ENCODE data around the gene CTNND1.
"Not testable (repeated sequence)": the region's sequence is repeated elsewhere in the genome, so short reads cannot be mapped to it uniquely, and the experiment has no call there.

The CTNND1 gene, protein sequence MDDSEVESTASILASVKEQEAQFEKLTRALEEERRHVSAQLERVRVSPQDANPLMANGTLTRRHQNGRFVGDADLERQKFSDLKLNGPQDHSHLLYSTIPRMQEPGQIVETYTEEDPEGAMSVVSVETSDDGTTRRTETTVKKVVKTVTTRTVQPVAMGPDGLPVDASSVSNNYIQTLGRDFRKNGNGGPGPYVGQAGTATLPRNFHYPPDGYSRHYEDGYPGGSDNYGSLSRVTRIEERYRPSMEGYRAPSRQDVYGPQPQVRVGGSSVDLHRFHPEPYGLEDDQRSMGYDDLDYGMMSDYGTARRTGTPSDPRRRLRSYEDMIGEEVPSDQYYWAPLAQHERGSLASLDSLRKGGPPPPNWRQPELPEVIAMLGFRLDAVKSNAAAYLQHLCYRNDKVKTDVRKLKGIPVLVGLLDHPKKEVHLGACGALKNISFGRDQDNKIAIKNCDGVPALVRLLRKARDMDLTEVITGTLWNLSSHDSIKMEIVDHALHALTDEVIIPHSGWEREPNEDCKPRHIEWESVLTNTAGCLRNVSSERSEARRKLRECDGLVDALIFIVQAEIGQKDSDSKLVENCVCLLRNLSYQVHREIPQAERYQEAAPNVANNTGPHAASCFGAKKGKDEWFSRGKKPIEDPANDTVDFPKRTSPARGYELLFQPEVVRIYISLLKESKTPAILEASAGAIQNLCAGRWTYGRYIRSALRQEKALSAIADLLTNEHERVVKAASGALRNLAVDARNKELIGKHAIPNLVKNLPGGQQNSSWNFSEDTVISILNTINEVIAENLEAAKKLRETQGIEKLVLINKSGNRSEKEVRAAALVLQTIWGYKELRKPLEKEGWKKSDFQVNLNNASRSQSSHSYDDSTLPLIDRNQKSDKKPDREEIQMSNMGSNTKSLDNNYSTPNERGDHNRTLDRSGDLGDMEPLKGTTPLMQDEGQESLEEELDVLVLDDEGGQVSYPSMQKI

DNA sequence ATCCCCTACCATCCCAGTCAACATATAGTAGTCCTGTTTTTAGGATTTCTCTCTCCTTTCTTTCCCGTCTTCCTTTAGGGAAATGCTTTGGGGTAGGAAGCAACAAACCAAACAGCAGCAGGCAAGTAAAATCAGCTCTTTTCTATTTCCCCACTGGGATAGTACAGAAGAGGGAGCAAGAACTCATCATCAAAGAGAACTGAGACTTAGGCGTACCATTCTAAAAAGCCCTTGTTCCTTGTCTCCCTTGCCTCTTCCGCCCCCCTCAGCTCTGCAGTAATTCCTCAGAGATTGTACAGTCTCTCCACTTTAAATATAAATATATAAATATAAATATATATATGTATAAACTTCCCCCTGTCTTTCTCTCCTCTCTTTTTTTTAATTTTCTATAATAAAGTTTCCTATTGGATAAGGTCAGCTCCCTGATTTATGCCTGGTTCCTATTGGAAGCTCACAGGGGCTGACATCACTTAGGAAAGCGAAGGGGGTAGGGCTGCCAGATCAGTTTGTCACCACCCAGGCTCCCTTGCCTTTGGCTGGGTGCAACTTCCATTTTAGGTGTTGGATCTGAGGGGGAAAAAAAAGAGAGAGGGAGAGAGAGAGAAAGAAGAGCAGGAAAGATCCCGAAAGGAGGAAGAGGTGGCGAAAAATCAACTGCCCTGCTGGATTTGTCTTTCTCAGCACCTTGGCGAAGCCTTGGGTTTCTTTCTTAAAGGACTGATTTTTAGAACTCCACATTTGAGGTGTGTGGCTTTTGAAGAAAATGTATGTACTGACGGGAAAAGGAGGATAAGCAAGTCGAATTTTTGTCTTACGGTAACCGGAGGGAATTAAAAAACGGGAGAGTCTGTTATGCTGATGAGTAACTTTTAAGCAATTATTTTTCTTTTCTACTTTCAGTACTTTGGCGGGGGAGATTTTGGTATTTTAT is at the start of gene CTNND1:
Gene CTNND1 (plus strand): TSS at position 502 of the 934 bp plus-strand sequence. CDS start 29,677 bp downstream, outside the sequence.
- no peak for DNase-seq

DNA sequence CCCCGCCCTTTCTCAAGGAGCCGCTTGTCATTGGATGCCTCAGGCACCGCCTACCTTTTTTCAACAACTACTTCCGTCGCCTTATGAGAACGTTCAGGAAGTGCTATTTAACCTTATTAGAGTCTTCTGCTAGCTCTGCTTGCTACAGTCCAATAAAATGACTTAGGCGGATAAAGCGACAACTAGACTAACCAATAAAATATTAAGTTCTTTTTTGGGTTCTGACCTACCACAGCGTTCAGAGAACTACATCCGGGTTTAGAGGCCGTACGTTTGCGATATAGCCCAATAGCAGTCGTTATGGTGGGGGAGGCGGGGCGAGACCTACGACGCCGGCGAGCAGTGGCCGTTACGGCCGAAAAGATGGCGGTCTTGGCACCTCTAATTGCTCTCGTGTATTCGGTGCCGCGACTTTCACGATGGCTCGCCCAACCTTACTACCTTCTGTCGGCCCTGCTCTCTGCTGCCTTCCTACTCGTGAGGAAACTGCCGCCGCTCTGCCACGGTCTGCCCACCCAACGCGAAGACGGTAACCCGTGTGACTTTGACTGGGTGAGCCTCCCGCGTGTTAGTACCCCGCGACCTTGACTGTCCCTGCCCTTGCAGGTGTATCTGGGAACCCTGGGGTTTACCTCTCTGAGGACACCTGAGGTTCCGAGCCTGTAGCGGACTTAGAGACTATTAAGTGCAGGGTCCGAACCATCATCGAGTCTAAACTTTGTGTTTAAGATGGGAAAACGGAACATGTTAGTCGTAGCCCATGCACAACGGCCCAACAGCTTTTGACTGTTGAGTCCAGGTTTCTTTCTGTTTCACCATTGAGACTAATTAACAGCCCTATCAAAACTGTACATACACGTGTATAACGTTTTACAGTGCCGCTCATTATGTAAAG is 49.1 kb upstream of the CTNND1 start, which contains the start of gene TMX2:
Gene TMX2 (plus strand): TSS at position 338 of the 895 bp plus-strand sequence. CDS start 26 bp downstream, at position 364.
- peak; percentile 78 to 96 (median 92) for DNase-seq

DNA sequence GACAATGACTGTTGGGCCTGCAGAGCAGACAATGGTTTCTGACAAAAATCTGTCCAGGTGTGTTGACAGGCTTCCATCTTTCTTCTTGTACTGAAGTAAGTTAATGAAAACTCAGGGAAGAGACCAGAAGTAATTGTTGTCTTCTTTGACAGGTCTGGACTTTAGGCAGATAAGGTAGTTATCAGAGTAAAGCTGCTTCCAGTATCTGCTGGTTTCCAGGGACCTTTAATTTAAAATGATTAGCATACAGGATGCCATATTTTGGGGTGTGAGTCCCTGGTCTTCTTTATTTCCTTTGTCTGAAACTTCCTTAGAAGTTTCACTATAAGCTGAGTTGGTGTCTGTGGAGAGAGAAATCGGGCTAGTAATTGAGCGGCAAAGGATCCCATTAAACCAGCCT is 47.8 kb upstream of the CTNND1 start:
- DNase-seq = no peak

DNA sequence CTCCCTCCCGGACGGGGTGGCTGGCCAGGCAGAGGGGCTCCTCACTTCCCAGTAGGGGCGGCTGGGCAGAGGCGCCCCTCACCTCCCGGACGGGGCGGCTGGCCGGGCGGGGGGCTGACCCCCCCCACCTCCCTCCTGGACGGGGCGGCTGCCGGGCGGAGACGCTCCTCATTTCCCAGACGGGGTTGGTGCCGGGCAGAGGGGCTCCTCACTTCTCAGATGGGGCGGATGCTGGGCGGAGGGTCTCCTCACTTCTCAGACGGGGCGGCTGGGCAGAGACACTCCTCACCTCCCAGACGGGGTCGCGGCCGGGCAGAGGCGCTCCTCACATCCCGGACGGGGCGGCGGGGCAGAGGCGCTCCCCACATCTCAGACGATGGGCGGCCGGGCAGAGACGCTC is 44.9 kb upstream of the CTNND1 start:
- DNase-seq = not testable (repeated sequence)

DNA sequence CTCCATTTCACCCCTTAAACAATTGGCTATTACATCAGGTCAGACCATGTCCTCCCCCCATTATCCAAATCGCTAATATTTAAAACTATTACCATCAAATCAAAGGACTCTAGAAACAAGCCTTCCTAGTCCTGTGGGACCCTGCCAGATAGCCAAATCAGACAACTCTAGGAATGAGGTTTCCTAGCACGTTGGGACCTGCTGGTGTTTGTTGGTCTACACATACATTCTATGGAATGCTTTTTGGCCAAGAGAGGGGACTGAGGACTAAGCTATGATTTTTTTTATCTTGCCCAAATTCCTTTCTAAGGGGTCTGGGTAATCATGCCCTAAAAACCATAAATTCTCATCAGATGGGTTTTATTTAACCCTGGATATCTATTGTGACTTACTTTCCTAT is 34.4 kb upstream of the CTNND1 start:
- DNase-seq = no peak

DNA sequence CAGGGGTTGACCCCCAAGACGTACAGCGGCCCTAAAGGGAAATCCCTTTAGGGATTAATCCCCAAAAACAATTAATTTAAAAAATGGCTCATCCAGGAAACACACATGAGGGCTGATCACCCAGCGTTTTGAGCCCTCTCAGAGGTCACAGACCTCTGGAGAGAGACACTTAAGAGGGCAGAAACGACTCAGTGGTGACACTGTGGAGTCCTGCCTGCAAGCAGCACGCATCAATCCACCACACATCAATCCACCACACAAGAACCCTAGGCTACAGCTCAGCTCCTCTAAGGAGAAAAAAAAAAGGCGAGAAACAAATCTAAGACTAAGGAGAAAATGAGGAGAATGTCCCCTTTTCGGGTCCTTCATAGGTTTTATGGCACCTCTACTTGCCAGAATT is 32.8 kb upstream of the CTNND1 start:
- DNase-seq = no peak

DNA sequence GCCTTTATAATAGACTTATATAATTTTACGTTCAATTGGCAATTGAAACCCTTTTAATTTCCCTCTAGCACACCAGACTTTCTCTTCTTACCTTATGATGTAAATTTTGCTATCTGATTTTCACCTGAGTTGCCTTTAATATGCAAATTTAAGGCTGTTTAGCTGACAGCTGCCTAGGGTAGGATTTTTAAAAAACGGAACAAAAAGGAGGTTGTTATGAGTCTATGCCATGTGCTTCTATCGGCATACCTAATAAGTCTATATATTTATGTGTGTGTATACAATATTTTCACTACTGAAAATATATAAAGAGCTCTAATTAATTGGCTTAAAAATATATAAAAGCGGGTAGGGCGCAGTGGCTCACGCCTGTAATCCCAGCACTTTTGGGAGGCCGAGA is 32.1 kb upstream of the CTNND1 start:
- no peak for DNase-seq

DNA sequence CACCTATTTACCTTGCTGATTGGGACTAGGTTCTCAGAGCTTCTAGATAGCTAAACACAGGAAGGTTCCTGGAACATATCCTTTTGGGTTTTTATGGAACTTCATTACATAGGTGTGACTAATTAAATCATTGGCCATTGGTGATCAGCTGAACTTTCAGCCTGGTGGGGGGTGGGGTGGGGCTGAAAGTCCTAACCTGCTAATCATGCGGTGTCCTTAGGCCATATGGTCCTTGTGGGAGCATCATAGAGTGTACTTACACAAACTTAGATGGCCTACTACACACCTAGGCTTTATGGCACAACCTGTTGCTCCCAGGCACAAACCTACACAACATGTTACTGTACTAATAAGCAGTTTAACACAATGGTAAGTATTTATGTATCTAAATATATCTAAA is 28.9 kb upstream of the CTNND1 start:
- no peak for DNase-seq

DNA sequence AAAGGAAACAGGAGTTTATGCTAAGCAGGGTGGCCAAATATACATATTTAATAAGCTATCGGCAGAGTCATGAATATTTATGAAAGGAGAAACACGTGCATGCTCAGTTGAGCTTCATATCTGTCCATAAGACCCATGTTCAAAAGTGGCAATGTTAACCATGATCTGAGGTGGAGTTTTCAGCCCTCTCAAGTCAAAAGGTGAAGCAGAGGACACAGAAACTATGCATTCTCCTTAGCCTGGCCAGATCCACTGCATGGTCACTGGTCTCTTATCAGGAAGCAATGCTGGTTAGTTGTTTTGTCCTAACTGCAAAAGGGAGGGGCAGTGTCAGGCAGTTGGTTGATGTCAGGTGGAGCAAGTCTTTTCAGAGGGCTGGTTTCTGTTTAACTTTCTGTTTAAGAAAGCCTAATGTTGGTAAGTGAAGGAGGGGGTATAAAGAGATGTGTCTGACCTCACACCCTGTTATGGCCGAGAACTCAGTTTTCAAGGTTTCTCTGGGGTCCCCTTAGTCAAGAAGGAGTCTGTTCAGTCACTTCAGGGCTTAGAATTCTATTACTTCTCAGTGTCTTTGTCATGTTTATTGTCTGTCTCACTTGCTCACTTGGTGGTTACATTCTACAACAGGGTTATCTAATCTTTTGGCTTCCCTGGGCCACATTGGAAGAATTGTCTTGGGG is 25.8 kb upstream of the CTNND1 start:
- no peak for DNase-seq

DNA sequence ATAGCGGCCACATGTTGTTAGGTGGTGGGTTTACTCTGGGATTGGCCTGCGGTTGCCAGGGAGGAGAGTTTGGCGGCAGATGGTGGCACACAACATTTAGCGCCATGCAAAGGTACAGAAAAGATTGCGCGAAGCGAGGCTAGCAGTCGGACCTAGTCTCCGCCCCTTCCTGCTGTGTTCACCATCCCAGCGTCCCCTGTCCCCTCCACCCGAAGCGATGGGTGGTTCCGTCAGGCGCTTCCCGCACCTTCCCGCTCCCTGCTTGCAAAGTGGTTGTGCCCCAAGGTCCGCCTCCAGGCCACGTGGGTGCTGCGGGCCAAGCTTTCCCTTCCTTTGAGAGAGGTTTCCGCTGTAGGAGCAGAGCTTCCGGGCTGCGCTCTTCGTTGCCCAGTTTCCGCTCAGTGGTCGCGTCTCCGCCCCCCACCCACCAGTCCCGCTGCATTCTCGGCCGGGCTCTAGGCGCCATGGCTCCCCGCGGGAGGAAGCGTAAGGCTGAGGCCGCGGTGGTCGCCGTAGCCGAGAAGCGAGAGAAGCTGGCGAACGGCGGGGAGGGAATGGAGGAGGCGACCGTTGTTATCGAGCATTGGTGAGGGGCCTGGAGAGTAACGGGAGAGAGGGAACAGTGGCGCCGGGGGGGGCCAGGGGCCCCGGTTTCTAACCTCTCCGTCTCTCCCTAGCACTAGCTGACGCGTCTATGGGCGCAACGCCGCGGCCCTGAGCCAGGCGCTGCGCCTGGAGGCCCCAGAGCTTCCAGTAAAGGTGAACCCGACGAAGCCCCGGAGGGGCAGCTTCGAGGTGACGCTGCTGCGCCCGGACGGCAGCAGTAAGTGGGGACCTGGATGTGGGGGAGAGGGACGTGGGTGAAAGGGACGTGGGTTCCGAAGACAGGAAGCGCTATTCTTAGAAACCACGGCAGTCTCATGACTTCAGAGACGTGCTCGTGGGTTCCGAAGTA is 20.2 kb upstream of the CTNND1 start, which contains the start of gene SELENOH:
Gene SELENOH (plus strand): TSS at position 360 of the 955 bp plus-strand sequence. CDS start 105 bp downstream, at position 465.
- DNase-seq = peak; percentile 86 to 91 (median 88)

DNA sequence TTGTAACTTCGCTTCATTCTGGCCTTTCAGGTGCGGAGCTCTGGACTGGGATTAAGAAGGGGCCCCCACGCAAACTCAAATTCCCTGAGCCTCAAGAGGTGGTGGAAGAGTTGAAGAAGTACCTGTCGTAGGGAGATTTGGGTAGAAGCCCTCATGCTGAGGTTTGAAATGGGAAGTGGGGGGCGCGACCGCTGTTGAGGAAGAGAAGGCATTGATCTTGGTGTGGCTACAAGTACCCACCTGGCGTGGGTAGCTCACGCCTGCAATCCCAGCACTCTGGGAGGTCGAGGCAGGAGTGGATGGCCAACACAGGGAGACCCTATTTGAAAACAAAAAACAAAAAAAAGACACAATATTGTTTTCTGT is 19.5 kb upstream of the CTNND1 start:
- peak in 1 of 6 experiments; percentile 31 for DNase-seq

DNA sequence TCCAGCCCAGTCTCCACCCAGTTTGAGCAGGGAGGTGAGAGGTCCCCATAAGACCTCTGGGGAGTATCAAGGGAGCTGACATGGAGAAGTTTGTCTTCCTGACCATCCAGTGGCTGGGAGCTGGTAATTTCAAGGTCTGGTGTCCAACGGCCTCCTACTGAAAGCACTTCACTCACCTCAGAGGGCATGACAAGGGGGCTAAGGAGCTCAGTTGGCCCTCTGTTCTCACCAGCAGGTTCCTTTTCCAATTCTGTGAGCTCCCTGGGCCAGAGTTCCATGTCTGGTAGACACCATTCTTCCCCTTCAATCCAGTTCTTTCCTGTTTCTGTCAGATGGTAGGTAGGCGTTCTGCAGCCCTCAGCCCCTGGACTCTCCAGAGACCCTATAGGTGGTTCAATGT is 17.2 kb upstream of the CTNND1 start:
- DNase-seq = no peak

DNA sequence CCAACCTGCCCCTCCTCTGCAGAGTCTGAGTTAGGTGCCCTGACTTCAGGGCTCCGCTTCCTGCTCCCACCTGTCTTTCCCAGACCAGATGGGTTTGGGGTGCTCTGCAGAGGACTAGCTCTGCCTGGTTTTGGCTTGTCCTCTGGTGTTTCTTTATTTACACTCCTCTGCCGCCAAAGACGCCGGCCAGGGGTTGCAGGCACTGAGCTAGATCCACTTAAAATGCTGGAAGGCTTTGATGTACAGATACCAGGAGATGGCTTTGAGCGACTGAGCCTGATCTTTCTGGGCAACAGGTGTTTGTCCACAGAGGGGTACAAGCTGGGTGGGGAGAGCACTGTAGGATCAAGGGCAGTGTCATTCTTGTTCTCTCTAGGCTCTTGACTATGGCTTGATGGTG is 16.4 kb upstream of the CTNND1 start:
- no peak for DNase-seq

DNA sequence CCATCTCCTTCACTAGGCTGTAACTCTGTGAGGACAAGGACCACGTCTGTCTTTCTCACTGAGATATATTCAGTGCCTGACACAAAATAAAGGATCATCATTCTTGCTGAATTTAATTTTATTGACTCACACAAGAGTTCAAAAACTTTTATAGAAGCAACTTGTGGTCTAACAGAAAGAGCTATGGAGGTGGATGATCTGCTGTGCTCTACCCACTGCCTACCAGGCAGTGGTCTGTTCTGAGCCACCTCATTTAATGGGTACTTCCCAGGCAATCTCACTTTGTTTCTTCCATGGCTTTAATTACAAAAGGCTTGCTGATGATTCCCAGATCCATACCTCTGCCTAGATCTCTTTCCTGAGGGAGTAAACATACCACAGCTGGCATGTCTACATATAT is 14.7 kb upstream of the CTNND1 start:
- DNase-seq = no peak

DNA sequence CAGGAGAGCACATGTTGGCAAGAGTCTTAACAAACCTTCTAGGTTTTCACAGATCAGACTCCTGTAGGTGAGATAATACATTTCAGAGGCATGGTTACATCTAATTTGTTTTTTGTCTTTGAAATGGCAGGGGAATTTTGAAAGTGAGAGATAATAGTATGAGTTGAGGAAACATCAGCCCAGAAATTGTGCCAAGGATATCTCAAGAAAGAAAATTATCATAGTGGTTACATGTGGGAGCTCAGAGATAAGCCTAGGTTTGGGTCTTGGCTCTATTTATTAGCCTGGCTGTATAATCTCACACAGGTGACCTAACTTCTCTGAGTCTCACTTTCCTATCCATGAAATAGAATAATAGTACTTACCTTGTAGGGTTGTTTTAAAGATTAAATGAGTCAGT is 10.4 kb upstream of the CTNND1 start:
- DNase-seq = no peak

DNA sequence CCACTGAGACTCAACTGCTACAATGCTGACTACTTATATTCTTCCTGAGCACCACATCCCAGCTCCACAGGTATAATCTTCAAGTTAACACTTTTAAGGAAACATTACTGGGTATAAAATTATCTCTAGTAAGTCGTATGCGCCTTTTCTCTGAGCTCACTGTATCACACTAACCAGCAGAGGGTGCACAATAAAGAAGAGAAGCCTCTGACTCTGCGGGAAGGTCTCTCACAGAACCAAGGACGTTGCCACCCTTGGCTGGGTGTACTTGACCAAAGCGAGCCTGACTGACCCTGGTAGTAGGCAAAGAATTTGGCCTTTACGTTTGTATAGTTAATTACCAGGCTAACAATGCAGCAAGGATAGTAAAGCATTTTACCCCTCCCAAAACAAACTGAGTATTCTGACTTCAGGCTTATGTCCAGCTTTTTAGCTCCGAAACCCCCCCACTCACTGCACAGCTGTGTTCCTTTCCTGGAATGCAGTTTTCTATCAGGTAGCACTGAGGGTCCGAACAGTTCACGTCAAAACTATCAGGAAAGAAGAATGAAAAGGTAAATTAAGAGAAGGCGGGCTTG is 9.8 kb upstream of the CTNND1 start, which contains the start of gene BTBD18:
Gene BTBD18 (minus strand): TSS at position 144 of the 578 bp plus-strand sequence. CDS start 631 bp downstream, outside the sequence.
- no peak for DNase-seq

DNA sequence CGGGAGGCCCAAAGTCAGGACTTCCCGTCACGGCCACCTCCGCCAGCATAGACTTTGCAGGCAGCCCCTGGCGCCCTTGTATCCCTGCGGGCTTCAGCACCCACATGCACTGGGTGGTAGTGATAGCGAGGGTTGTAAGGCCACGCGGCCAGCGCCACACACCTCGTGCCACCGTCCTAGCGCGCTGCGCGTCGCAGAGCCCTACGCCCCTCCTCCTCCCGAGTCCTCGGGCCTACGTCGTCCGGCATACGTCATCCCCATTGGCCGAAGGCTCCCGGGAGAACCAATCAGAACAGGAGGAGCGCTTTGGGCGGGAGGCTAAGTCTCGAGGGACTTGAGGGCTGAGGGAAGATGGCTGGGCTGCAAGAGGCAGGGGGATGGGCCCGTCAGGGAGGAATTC is 8.6 kb upstream of the CTNND1 start:
- no peak for DNase-seq

DNA sequence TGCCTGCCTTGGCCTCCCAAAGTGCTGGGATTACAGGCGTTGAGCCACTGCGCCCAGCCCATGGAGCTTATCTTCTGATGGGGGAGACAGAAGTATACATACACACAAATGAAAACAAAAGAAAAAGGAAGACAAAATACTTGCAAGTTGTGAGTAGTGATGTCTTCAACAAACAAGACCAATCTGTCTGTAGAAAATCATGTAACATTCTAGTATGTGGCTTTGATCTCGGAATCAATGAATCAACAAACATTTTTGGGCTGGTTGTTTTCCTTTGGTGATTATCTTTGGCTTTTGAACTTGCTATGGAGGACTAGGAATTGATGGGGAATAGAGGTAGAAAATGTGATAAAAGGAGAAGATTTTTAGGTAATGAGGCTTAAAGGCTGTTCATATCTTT is 3.4 kb upstream of the CTNND1 start:
- no peak for DNase-seq
